NCI-H82 treated with DMSO at 0.1 percent for 48 hours (cell line): ENCODE measurements around the gene ANKRD11.
"Not testable (repeated sequence)": the region's sequence is repeated elsewhere in the genome, so short reads cannot be mapped to it uniquely, and the experiment has no call there.

Source experiments
- DNase-seq: peaks from one replicate; lab custom pipeline; 2025; ENCODE audit not compliant: unreplicated experiment; lab: John Stamatoyannopoulos, UW

Gene ANKRD11

DNA sequence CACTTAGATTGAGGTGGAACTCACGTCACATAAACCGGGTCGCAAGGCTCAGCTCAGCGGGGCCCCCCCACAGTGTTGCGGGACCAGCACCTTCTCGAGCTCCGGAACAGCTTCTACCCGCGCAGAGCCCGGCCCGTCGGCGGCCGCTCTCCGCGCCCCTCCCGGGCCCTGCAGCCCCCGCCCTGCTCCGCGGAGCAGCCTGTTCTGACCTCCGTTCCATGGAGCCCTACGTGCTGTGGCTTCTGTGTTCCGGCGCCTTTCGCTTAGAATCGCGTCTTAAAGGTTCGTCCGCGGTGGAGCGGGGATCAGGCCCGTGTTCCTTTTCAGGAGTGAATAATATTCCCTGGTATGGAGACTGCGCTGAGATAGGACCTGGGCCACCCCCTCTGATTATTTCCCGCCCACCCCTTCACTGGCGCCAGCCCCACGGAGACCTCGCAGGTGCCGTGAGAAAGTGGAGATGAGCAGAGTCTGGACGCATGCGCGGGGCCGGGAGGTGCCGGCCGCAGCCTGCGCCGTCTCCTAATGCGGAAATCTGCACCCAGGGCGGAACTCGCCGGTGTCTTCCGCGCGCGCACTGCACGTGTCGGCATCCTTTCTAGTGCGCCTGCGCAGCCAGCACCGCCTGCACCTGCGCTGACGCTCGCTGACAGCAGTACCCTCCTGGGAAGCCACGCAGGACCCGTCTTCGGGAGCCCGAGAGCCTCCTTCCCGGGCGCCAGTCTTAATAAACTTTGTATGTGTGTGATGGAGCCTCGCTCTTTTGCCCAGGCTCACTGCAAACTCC, 242.0 kb downstream of the ANKRD11 start:
- no peak for DNase-seq

DNA sequence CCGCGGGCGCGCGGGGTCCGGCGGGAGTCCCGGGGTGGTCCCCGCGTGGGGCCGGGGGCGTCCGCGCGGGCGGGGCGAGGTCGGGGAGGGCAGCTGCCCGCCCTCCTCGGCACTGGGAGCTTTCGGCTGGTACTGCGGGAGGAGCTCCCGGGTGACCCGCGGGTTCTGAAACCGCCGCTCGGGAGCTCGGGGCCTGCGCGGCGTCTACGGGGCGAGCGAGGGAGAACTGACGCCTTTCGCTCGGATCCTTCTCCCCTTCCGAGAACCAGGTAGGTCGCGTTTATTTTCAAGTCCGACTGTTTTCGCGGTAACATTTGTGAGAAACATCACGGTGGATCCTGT, 242.7 kb downstream of the ANKRD11 start:
- not testable (repeated sequence) for DNase-seq

DNA sequence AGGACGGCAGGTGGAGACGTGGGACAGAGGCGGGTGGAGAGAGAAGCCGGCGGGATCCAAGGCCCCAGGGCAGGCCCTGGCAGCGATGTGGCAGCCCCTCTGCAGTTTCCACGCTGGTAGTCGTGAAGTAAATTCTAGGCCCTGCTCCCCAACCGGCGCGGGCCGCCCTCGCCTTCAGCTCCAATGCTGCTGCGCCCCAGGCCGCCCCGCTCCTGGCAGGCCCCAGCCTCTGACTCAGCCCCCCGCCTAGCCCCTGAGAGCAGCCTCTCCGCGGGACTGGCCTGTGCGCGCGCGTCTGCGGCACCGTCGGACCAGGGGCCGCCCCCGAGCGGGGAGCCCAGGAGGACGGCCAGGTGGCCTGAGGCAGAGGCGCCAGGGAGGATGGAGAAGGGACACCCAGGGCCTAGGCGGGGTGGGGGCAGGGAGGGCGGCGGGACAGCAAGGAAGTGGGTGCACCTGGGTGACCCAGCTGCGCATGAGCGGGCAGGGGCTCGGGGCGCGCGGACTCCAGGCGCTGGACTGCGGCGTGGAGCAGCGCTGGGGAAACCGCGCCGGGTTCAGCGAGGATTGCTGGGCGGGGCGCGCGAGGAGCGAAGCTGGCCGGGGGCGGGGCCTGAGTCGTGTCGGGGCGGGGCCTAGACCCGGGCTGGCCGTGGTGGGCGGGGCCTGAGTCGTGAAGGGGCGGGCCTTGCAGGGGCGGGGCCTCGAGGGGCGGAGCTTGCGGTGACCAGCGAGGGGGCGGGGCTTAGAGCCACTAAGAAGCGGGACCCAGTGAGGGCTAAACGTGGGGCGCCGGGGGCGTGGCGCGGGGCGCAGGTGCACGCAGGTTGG, 243.2 kb downstream of the ANKRD11 start:
- DNase-seq, result peak; percentile 54

DNA sequence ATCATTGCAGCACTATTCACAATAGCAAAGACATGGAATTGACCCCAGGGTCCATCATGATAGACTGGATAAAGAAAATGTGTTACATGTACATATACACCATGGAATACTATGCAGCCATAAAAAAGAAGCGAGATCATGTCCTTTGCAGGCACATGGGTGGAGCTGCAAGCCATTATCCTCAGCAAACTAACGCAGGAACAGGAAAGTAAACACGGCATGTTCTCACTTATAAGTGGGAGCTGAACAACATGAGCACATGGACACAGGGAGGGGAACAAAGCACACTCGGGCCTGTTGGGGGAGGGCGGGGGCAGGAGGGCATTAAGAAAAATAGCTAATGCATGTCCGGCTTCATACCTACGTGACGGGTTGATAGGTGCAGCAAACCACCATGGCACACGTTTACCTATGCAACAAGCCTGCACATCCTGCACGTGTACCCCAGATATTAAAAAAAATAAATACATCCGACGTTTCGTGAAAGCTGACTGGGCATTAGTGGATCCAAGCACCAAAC, 243.9 kb downstream of the ANKRD11 start:
- no peak for DNase-seq

DNA sequence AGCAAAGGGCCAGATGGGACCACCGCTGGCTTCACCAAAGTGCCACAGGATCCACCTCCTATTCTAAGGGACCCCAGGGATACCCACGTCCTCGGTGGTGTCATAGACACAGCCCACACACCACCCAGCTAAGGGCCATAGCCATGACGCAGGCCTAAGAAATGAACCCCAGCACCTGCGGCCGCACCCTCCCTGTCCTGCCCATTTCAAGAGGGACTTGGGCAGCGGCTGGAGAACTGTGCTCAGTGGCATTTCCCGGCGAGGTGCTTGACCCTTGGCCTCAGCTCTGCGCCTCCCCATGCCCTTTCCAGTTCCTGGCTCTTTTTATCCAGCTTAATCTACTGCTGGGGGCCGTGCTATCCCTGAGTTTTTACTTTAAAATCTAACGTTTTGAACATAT, 245.6 kb downstream of the ANKRD11 start:
- DNase-seq, result peak; percentile 21

DNA sequence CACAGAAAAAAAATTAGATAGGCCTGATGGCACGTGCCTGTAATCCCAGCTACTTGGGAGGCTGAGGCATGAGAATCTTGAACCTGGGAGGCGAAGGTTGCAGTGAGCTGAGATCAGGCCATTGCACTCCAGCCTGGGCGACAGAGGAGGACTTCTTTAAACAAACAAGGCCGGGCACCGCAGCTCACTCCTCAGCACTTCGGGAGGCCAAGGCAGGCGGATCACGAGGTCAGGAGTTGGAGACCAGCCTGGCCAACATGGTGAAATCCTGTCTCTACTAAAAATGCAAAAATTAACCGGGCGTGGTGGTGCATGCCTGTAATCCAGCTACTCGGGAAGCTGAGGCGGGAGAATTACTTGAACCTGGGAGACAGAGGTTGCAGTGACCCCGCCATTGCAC, 246.1 kb downstream of the ANKRD11 start:
- not testable (repeated sequence) for DNase-seq

DNA sequence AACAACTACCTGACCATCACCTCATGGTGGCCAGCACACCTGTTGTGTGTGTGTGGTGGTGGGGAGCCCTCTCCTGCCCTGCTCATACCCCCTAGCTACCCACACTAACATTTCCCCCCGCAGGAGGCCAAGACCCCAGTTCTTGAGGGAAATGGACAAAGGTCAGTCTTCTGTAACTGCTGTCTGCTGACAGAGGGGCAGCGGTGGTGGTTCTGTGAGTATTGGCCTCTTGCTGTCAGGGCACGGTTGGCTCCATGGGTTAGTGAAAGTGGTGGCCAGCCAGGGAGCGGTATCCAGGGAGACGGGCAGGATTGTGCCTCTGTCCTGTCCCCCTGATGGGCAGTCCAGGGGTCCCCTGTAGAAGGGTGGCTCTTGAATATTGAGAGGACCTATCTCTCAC, 246.7 kb downstream of the ANKRD11 start:
- no peak for DNase-seq

DNA sequence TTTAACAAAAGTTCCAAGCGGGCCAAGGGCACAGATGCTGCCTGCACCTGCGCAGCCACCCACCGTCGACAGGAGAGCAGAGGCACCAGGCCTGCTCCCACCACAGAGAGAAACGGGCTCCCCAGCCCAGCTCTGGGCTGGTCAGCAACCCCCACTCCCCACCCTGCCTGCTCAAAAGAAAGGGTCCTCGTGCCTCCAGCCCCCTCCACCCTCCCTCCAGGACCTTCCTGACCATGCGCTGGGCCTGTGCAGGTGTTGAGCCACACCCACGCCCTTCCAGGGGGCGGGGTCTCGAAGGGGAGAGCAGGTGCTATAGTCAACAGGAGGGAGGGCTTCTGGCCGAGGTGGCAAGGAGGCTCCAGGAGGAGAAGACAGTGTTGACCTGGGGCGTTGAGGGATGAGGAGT, 247.6 kb downstream of the ANKRD11 start:
- DNase-seq, result no peak

DNA sequence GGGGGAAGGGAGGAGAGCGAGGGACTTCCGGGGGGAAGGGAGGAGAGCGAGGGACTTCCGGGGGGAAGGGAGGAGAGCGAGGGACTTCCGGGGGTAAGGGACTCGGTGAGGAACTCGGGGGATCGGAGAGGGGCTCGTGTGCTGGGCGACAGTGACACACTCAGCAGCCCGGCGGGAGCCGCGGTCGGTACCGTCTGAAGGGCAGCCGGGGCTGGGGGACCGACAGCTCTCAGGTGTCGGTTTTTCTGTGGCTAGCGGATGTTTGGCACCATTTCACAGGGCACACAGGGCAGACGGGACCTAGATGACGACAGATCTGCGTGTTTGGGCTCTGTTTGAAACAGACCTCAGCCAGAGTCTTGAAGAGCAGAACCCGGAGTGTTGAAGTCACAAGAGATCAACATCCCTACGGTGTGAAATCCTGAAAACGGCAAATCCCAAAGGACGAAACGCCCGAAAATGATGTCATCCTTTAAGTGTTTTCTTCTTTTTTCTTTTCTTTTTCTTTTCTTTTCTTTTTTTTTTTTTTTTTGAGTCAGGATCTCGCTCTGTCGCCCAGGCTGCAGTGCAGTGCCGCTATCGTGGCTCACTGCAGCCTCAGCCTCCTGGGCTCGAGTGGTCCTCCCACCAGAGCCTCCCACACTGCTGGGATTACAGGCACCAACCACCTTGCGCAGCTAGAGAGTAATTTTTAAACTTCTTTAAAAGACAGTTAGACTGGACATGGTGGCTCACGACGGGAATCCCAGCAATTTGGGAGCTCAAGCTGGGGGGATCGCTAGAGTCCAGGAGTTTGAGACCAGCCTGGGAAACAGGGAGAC, 249.0 kb downstream of the ANKRD11 start:
- DNase-seq, result peak; percentile 37

DNA sequence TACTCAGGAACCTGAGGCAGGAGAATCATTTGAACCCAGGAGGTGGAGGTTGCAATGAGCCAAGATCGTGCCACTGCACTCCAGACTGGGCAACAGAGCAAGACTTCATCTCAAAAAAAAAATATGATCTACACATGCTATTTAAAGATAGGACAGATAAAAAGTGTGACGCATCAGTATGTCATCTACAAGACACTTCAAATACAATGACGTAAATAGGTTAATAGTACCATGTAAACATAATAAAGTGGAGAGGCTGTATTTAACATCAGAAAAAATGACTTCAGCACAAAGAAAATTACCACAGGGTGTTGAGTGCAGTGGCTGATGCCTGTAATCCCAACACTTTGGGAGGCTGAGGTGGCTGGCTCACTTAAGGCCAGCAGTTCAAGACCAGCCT, 252.6 kb downstream of the ANKRD11 start:
- DNase-seq, result no peak

DNA sequence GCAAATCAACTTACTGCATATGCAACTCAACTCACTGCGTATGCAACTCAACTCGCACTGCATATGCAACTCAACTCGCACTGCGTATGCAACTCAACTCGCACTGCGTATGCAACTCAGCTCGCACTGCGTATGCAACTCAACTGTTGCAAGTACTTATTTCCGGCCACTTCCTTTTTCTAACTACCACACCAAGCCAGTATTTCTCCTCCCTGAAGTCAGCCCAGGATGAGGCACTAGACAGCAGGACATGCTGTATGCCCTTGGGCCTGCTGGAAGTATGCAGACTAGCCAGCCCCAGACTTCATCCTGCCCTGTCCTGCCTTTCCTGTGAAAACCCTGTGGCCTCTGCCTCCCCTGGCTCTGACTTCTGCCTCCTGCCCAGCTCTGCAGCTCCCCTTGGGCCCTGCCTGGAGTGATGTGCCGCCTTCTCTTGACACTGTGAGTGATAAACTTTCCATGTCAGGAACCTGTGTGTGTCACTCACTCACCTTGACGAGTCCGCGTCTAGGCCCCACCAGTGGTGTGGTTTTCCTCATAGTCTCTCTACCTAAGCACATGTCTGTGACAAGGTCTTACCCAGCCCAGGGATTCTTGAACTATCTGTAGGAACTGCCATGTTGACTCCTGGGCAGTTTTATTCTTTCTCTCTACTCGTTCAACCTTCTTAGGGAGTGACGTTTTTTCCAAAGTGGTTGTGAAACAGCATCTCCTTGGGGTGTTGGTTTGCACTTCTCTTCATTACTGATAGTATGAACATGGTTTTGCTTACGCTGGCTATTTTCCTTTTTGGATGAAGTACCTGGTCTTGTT, 256.5 kb downstream of the ANKRD11 start:
- no peak for DNase-seq

DNA sequence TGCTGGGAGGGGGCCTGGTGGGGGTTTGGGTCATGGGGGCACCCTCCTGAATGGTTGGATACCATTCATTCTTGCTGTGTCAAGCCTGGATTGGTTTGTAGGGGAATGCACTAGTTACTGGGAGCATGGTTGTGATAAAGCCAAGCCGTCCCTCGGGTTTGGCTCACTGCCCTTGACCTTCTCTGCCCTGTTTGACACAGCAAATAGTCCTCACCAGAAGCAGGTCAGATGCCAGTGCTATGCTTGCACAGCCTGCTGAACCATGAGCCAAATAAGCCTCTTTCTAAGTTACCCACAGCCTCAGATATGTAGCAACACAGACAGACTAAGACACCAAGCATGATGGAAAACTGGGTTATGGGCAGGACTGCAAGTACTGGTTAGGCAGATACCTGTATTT, 258.3 kb downstream of the ANKRD11 start:
- DNase-seq, result no peak

DNA sequence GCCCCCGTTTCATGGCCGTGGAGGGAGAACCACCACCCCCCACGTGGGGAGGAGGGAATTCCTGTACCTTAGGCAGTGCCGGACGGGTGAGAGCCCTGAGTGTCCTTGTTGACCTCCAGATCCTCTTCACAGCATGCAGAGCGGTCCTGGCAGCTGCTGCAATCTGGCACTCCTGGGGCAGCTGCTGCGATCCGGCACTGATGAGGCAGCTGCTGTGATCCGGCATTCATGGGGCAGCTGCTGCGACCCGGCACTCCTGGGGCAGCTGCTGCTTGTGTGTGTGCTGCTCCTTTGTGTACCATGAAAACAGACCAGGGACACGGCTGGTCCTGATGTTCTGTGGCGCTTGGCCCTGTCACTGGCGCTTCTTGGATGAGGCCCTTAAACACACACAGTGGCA, 260.1 kb downstream of the ANKRD11 start:
- no peak for DNase-seq

DNA sequence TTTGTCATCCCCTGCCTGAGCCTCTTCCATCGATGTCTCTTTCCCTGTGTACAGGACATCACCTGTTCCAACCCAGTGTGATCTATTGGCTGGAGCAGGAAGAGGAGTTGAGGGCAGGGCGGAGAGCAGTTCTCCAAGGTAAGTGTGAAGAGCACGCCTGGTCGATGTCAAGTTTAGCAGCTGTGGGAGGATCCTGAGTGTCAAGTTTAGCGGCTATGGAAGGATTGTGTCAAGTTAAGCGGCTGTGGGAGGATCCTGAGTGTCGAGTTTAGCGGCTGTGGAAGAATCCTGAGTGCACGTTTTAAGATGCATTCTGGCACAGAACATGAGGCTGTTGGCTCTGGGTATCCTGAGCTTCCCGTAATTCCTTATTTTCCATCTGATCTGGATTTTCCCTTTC, 265.7 kb downstream of the ANKRD11 start:
- DNase-seq, result no peak

DNA sequence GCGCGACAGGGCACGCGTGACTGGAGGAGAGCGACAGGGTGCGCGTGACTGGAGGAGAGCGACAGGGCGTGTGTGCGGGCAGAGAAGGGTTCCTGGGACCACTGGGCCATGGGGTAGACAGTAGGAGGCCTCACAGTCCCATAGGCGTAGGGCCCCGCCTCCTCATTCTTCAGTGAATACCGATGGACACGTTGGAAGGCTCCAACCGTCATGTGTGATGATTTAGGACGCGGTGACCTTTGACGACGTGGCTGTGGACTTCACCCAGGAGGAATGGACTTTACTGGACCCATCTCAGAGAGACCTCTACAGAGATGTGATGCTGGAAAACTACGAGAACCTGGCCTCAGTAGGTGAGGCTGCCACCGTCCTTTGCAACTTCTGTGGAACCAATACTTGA, 267.4 kb downstream of the ANKRD11 start:
- DNase-seq, result no peak

DNA sequence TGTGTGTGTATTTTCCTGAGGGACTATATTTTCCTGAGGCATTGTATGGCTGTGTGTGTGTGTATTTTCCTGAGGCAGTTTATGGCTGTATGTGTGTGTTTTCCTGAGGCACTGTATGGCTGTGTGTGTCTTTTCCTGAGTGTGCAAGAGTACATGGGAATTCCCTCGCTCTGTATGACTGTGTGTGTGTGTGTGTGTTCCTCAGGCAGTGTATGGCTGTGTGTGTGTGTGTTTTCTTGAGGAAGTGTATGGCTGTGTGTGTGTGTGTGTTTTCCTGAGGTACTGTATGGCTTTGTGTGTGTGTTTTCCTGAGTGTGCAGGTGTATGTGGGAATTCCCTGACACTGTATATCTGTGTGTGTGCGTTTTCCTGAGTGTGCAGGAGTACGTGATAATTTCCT, 268.8 kb downstream of the ANKRD11 start:
- no peak for DNase-seq

DNA sequence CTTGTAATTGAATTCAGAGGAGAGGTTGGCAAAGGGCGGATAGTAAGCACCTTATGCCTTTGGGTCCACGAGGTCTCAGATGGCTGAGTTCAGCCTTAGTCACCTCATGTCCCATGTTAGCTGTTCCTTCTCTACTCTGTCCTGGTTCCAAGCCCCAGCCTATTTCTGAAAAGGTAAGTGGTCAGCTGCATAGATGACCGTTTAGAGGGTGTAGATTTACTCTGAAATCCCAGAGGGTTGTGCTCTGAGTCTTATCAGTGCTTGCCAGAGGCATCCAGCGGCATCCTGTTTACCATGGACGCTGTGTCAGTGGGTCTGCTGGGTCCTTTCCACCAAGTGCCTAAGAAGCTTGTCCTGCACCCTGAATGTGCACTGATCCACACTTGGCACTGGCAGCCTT, 271.0 kb downstream of the ANKRD11 start:
- no peak for DNase-seq
